ENCODE results near the gene CHN1.

The CHN1 gene

GRCh38 chr2:175009917-175010621 is 4.9 kb upstream of the CHN1 start:
- no peak for DNase-seq

GRCh38 chr2:175008801-175009495 is 3.8 kb upstream of the CHN1 start:
- DNase-seq, result no peak

- no peak for DNase-seq
These were observed 2.8 kb upstream of the CHN1 start for GRCh38 chr2:175008009-175008408.

- no peak for DNase-seq
These were observed 2.3 kb upstream of the CHN1 start for GRCh38 chr2:175007510-175007909.

GRCh38 chr2:175006281-175006680 is 1.1 kb upstream of the CHN1 start:
- DNase-seq, result no peak

- DNase-seq, result no peak
These were observed 618 bp upstream of the CHN1 start for GRCh38 chr2:175005733-175006264.

- no peak for DNase-seq
These were observed 526 bp downstream of the CHN1 start for GRCh38 chr2:175004730-175004979.

GRCh38 chr2:175003875-175004729 is 1.1 kb downstream of the CHN1 start:
- no peak for DNase-seq

GRCh38 chr2:175002547-175003274 is 2.5 kb downstream of the CHN1 start:
- DNase-seq, result no peak

GRCh38 chr2:175001566-175001965 is 3.6 kb downstream of the CHN1 start:
- DNase-seq, result no peak

- DNase-seq, result no peak
These were observed 8.1 kb downstream of the CHN1 start for GRCh38 chr2:174997110-174997509.

GRCh38 chr2:174996622-174997021 is 8.6 kb downstream of the CHN1 start:
- no peak for DNase-seq

GRCh38 chr2:174994381-174994780 is 10.8 kb downstream of the CHN1 start:
- DNase-seq, result no peak

GRCh38 chr2:174992886-174993285 is 12.3 kb downstream of the CHN1 start:
- DNase-seq, result no peak

- no peak for DNase-seq
These were observed 19.6 kb downstream of the CHN1 start for GRCh38 chr2:174985614-174986013.

- DNase-seq, result no peak
These were observed 20.6 kb downstream of the CHN1 start for GRCh38 chr2:174984561-174984960.

GRCh38 chr2:174981331-174981730 is 23.9 kb downstream of the CHN1 start:
- no peak for DNase-seq

- no peak for DNase-seq
These were observed 25.2 kb downstream of the CHN1 start for GRCh38 chr2:174979996-174980395.

GRCh38 chr2:174977364-174977763 is 27.8 kb downstream of the CHN1 start:
- no peak for DNase-seq

GRCh38 chr2:174974131-174974530 is 31.1 kb downstream of the CHN1 start:
- no peak for DNase-seq

- DNase-seq, result no peak
These were observed 32.3 kb downstream of the CHN1 start for GRCh38 chr2:174972924-174973323.

- DNase-seq, result no peak
These were observed 33.1 kb downstream of the CHN1 start for GRCh38 chr2:174971868-174972781.

Measured in NCI-H1048 (cell line).